OCI-LY7 (cell line): ENCODE measurements around the gene FNBP1.

Experiments used
- CTCF ChIP-seq: fragments of 200-600 bp; sonication (generic); conservative IDR thresholded peaks from 2 replicates; pipeline ENCODE4 v1.5.1; 2014; ENCODE audit warnings: mild to moderate bottlenecking, antibody characterized with exemption, low read length, moderate library complexity, mixed read lengths
- EZH2phosphoT487 ChIP-seq: fragments of 200-600 bp; sonication (generic); IDR thresholded peaks from 2 replicates; pipeline ENCODE4 v1.6.1; 2018; ENCODE audit warnings: low read depth, borderline replicate concordance, mild to moderate bottlenecking, mixed run types, antibody characterized with exemption, low read length, moderate library complexity, mixed read lengths

GRCh38 chr9:129874261-129875101, 168.5 kb downstream of the FNBP1 start:
- TF ChIP-seq CTCF: no peak
- no peak for TF ChIP-seq EZH2phosphoT487
